WTC11 (cell line): ENCODE measurements around the gene TCF12. TPM values are rescaled to one million over a fixed set of nuclear protein-coding genes. Genes with fewer than 3 reads are reported as not detected.

Source experiments
- ATAC-seq: fragments of 200-7000 bp; cut with Tn5 transposase; 2 replicates; pipeline ENCODE4 v1.10.0; 2021; ENCODE audit warnings: mild to moderate bottlenecking, moderate library complexity
- CTCF ChIA-PET: fragments of 300-600 bp; sonication (Branson Sonifier 250); formaldehyde crosslinking; loops from one replicate; lab custom pipeline; 2021; ENCODE audit warnings: antibody characterized with exemption; lab: Charles Lee
- POLR2A ChIA-PET: fragments of 350-600 bp; sonication (Branson Sonifier 250); formaldehyde crosslinking; loops from one replicate; lab custom pipeline; 2021; ENCODE audit warnings: antibody characterized with exemption; lab: Charles Lee
- DNase-seq: peaks from one replicate; pipeline ENCODE4 v3.0.0; 2021; ENCODE audit warnings: low spot score
- H3K27ac Mint-ChIP-seq: 2 replicates; pipeline ENCODE4 v1.8.0; 2021; ENCODE audit warnings: mixed read lengths
- H3K27me3 Mint-ChIP-seq: 2 replicates; pipeline ENCODE4 v1.8.0; 2021; ENCODE audit warnings: low read depth, mild to moderate bottlenecking, moderate library complexity, mixed read lengths
- H3K36me3 Mint-ChIP-seq: 2 replicates; pipeline ENCODE4 v1.8.0; 2021; ENCODE audit warnings: mixed read lengths
- H3K4me1 Mint-ChIP-seq: 2 replicates; pipeline ENCODE4 v1.8.0; 2022; ENCODE audit warnings: mixed read lengths
- H3K4me3 Mint-ChIP-seq: 2 replicates; pipeline ENCODE4 v1.8.0; 2021; ENCODE audit warnings: mild to moderate bottlenecking, moderate library complexity, mixed read lengths
- H3K9me3 Mint-ChIP-seq: 2 replicates; pipeline ENCODE4 v1.8.0; 2021; ENCODE audit warnings: mixed read lengths
- ATF1 ChIP-seq: sonication (generic); formaldehyde crosslinking; IDR thresholded peaks from 2 replicates; pipeline ENCODE4 v1.8.1; 2023; ENCODE audit warnings: mild to moderate bottlenecking, moderate library complexity, missing genetic modification reagents
- ELF4 ChIP-seq: sonication (generic); formaldehyde crosslinking; IDR thresholded peaks from 2 replicates; pipeline ENCODE4 v1.8.1; 2022; ENCODE audit warnings: low read depth, mild to moderate bottlenecking, moderate library complexity, missing genetic modification reagents
- EMX1 ChIP-seq: fragments of 250-450 bp; sonication (Bioruptor Pico); IDR thresholded peaks from 2 replicates; pipeline ENCODE4 v1.8.0; 2021; ENCODE audit warnings: mild to moderate bottlenecking
- ETV6 ChIP-seq: sonication (generic); formaldehyde crosslinking; IDR thresholded peaks from 2 replicates; pipeline ENCODE4 v1.8.1; 2022; ENCODE audit warnings: mild to moderate bottlenecking, missing genetic modification reagents
- FOXJ3 ChIP-seq: sonication (generic); formaldehyde crosslinking; IDR thresholded peaks from 2 replicates; pipeline ENCODE4 v1.9.0; 2021; ENCODE audit warnings: missing genetic modification reagents, mild to moderate bottlenecking, borderline replicate concordance
- FOXP4 ChIP-seq: sonication (generic); formaldehyde crosslinking; IDR thresholded peaks from 2 replicates; pipeline ENCODE4 v1.8.0; 2022; ENCODE audit warnings: mild to moderate bottlenecking, missing genetic modification reagents
- GTF2I ChIP-seq: fragments of 250-450 bp; sonication (Bioruptor Pico); conservative IDR thresholded peaks from 2 replicates; pipeline ENCODE4 v1.4.0; 2021; ENCODE audit warnings: mild to moderate bottlenecking
- KAT7 ChIP-seq: sonication (generic); formaldehyde crosslinking; IDR thresholded peaks from 2 replicates; pipeline ENCODE4 v1.8.1; 2023; ENCODE audit warnings: missing genetic modification reagents, mild to moderate bottlenecking, borderline replicate concordance
- NR2C2 ChIP-seq: sonication (generic); formaldehyde crosslinking; IDR thresholded peaks from 2 replicates; pipeline ENCODE4 v1.8.0; 2022; ENCODE audit warnings: mild to moderate bottlenecking, missing genetic modification reagents
- RORB ChIP-seq: fragments of 250-450 bp; sonication (Bioruptor Pico); IDR thresholded peaks from 2 replicates; pipeline ENCODE4 v1.9.0; 2021; ENCODE audit warnings: mild to moderate bottlenecking
- TCF7 ChIP-seq: sonication (generic); formaldehyde crosslinking; IDR thresholded peaks from 2 replicates; pipeline ENCODE4 v1.8.0; 2022; ENCODE audit warnings: mild to moderate bottlenecking, low read depth, missing genetic modification reagents, moderate library complexity
- TEAD4 ChIP-seq: sonication (generic); formaldehyde crosslinking; IDR thresholded peaks from 2 replicates; pipeline ENCODE4 v1.8.0; 2022; ENCODE audit warnings: mild to moderate bottlenecking, missing genetic modification reagents
- ZBTB21 ChIP-seq: sonication (generic); formaldehyde crosslinking; IDR thresholded peaks from 2 replicates; pipeline ENCODE4 v1.8.1; 2023; ENCODE audit warnings: mild to moderate bottlenecking, missing genetic modification reagents, borderline replicate concordance
- ZNF138 ChIP-seq: sonication (generic); formaldehyde crosslinking; conservative IDR thresholded peaks from 2 replicates; pipeline ENCODE4 v1.8.1; 2022; ENCODE audit warnings: mild to moderate bottlenecking, moderate library complexity, missing genetic modification reagents
- ZNF263 ChIP-seq: sonication (generic); formaldehyde crosslinking; IDR thresholded peaks from 2 replicates; pipeline ENCODE4 v1.8.1; 2022; ENCODE audit warnings: low read depth, mild to moderate bottlenecking, moderate library complexity, missing genetic modification reagents
- ZNF317 ChIP-seq: sonication (generic); formaldehyde crosslinking; IDR thresholded peaks from 2 replicates; pipeline ENCODE4 v1.8.1; 2023; ENCODE audit warnings: low read depth, mild to moderate bottlenecking, moderate library complexity, missing genetic modification reagents, borderline replicate concordance
- ZNF416 ChIP-seq: fragments of 250-450 bp; sonication (Bioruptor Pico); IDR thresholded peaks from 2 replicates; pipeline ENCODE4 v1.9.0; 2021; ENCODE audit warnings: mild to moderate bottlenecking, inconsistent platforms
- total RNA-seq: library from RNA; stranded (reverse); gene quantifications from 3 replicates; pipeline ENCODE4 v1.2.3, GENCODE V29; 2021
- TF ChIP-seq, protein P1 (sequence below): fragments of 250-450 bp; sonication (Bioruptor Pico); IDR thresholded peaks from 2 replicates; pipeline ENCODE4 v1.9.0; 2021; ENCODE audit warnings: mild to moderate bottlenecking
- TF ChIP-seq, protein P2 (sequence below): sonication (generic); formaldehyde crosslinking; IDR thresholded peaks from 2 replicates; pipeline ENCODE4 v1.8.1; 2022; ENCODE audit warnings: missing genetic modification reagents, borderline replicate concordance
- TF ChIP-seq, protein P3 (sequence below): fragments of 250-450 bp; sonication (Bioruptor Pico); IDR thresholded peaks from 2 replicates; pipeline ENCODE4 v1.9.0; 2021; ENCODE audit warnings: mild to moderate bottlenecking
- TF ChIP-seq, protein P4 (sequence below): sonication (generic); formaldehyde crosslinking; IDR thresholded peaks from 2 replicates; pipeline ENCODE4 v1.8.0; 2022; ENCODE audit warnings: mild to moderate bottlenecking, missing genetic modification reagents
- TF ChIP-seq, protein P5 (sequence below): sonication (generic); formaldehyde crosslinking; IDR thresholded peaks from 2 replicates; pipeline ENCODE4 v1.8.1; 2023; ENCODE audit warnings: mild to moderate bottlenecking, missing genetic modification reagents

Gene TCF12
- total RNA-seq, 1 experiment from 2014 or later = 73.2 TPM

DNA sequence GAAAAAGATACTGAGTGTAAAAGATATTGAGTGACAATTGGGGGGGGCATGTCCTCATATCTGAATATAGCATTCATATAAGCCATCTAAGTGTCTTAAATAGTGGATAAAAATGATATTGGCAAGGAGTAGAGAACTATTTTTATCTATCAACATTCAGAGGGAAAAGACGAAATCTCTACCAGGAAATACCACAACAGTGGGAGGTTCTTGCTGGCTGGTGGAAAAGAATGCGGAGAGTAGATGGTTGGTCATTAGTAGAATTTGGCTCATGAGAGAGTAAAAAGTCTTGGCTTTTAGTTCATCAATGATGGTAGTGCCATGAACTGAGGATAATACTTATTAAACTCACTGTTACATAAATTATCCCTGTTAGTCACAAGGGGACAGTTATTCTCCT is 4.8 kb upstream of the TCF12 start (continued):
- no peak for TF ChIP-seq ZNF263
- TF ChIP-seq ZNF138 = no peak

GRCh38 chr15:56915888-56916287 is 2.6 kb upstream of the TCF12 start:
- H3K36me3 Mint-ChIP-seq = peaks cover 18% of the 10 kb centered on the region
- CTCF ChIA-PET = no interaction called here
- no peak for ATAC-seq
- DNase-seq = no peak
- peaks cover 17% of the 10 kb centered on the region for H3K27me3 Mint-ChIP-seq
- TF ChIP-seq EMX1 (CRISPR knock-in tag) = no peak
- TF ChIP-seq ETV6 (CRISPR knock-in tag) = no peak
- TF ChIP-seq, protein P1, sequence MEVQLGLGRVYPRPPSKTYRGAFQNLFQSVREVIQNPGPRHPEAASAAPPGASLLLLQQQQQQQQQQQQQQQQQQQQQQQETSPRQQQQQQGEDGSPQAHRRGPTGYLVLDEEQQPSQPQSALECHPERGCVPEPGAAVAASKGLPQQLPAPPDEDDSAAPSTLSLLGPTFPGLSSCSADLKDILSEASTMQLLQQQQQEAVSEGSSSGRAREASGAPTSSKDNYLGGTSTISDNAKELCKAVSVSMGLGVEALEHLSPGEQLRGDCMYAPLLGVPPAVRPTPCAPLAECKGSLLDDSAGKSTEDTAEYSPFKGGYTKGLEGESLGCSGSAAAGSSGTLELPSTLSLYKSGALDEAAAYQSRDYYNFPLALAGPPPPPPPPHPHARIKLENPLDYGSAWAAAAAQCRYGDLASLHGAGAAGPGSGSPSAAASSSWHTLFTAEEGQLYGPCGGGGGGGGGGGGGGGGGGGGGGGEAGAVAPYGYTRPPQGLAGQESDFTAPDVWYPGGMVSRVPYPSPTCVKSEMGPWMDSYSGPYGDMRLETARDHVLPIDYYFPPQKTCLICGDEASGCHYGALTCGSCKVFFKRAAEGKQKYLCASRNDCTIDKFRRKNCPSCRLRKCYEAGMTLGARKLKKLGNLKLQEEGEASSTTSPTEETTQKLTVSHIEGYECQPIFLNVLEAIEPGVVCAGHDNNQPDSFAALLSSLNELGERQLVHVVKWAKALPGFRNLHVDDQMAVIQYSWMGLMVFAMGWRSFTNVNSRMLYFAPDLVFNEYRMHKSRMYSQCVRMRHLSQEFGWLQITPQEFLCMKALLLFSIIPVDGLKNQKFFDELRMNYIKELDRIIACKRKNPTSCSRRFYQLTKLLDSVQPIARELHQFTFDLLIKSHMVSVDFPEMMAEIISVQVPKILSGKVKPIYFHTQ (CRISPR knock-in tag) = no peak
- no peak for TF ChIP-seq ZBTB21 (CRISPR knock-in tag)
- TF ChIP-seq, protein P2, sequence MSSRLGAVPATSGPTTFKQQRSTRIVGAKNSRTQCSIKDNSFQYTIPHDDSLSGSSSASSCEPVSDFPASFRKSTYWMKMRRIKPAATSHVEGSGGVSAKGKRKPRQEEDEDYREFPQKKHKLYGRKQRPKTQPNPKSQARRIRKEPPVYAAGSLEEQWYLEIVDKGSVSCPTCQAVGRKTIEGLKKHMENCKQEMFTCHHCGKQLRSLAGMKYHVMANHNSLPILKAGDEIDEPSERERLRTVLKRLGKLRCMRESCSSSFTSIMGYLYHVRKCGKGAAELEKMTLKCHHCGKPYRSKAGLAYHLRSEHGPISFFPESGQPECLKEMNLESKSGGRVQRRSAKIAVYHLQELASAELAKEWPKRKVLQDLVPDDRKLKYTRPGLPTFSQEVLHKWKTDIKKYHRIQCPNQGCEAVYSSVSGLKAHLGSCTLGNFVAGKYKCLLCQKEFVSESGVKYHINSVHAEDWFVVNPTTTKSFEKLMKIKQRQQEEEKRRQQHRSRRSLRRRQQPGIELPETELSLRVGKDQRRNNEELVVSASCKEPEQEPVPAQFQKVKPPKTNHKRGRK = no peak
- TF ChIP-seq, protein P3, sequence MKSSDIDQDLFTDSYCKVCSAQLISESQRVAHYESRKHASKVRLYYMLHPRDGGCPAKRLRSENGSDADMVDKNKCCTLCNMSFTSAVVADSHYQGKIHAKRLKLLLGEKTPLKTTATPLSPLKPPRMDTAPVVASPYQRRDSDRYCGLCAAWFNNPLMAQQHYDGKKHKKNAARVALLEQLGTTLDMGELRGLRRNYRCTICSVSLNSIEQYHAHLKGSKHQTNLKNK (CRISPR knock-in tag) = no peak
- TF ChIP-seq, protein P4, sequence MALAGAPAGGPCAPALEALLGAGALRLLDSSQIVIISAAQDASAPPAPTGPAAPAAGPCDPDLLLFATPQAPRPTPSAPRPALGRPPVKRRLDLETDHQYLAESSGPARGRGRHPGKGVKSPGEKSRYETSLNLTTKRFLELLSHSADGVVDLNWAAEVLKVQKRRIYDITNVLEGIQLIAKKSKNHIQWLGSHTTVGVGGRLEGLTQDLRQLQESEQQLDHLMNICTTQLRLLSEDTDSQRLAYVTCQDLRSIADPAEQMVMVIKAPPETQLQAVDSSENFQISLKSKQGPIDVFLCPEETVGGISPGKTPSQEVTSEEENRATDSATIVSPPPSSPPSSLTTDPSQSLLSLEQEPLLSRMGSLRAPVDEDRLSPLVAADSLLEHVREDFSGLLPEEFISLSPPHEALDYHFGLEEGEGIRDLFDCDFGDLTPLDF (CRISPR knock-in tag) = no peak
- no peak for TF ChIP-seq TEAD4 (CRISPR knock-in tag)
- TF ChIP-seq, protein P5, sequence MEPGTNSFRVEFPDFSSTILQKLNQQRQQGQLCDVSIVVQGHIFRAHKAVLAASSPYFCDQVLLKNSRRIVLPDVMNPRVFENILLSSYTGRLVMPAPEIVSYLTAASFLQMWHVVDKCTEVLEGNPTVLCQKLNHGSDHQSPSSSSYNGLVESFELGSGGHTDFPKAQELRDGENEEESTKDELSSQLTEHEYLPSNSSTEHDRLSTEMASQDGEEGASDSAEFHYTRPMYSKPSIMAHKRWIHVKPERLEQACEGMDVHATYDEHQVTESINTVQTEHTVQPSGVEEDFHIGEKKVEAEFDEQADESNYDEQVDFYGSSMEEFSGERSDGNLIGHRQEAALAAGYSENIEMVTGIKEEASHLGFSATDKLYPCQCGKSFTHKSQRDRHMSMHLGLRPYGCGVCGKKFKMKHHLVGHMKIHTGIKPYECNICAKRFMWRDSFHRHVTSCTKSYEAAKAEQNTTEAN (CRISPR knock-in tag) = no peak
- no peak for TF ChIP-seq RORB (CRISPR knock-in tag)
- no peak for TF ChIP-seq ZNF317
- no peak for TF ChIP-seq ZNF416 (CRISPR knock-in tag)
- TF ChIP-seq ELF4 = no peak
- no peak for TF ChIP-seq KAT7 (CRISPR knock-in tag)
- no peak for TF ChIP-seq FOXJ3 (CRISPR knock-in tag)
- POLR2A ChIA-PET = no interaction called here
- peaks cover 14% of the 10 kb centered on the region for H3K9me3 Mint-ChIP-seq
- no peak overlapping the region for H3K27ac Mint-ChIP-seq
- H3K4me3 Mint-ChIP-seq = no peak overlapping the region
- H3K4me1 Mint-ChIP-seq = peaks cover 37% of the 10 kb centered on the region

DNA sequence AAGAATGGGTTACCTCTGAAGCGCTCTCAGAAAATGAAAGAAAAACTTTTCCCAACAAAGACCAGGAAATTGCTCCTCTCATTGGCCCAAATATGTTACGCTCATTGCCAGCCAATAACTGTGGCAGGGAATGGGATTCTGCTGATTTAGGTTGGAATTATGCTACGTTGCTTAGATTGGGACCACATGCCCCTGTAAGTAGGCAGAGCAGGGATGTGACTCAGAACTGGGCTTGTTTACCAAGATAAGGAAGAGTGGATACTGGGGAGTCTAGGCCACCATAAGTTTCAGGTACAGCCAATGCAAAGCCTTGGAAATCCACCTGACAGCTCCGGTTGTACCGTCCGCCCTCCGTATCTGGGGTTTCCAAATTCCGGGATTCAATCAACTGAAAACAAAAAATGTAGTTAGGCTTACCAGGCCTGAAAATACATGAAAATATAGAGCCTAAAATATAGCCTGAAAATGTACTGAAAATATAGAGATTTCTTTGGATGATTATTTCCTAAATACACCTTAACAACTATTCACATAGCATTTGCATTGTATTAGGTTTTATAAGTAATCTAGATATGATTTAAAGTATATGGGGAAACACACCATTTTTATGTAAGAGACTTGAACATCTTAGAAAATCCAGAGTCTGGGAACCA is 1.5 kb upstream of the TCF12 start:
- peaks cover 34% of the 10 kb centered on the region for H3K4me1 Mint-ChIP-seq
- CTCF ChIA-PET = no interaction called here
- H3K27ac Mint-ChIP-seq = no peak overlapping the region
- TF ChIP-seq EMX1 (CRISPR knock-in tag) (no peak), TCF7 (CRISPR knock-in tag) (no peak), GTF2I (CRISPR knock-in tag) (no peak), ZNF263 (no peak), FOXP4 (CRISPR knock-in tag) (no peak), ATF1 (no peak), NR2C2 (CRISPR knock-in tag) (no peak), ZNF317 (no peak)
- TF ChIP-seq, protein P2 = no peak
- TF ChIP-seq, protein P3 (CRISPR knock-in tag) = no peak

More for the DNA sequence above, 1.5 kb upstream of the TCF12 start:
- peaks cover 14% of the 10 kb centered on the region for H3K9me3 Mint-ChIP-seq
- DNase-seq (no peak), ATAC-seq (no peak)
- peak overlapping the region; percentile 75 for H3K4me3 Mint-ChIP-seq
- POLR2A ChIA-PET = no interaction called here
- H3K36me3 Mint-ChIP-seq = peaks cover 18% of the 10 kb centered on the region
- H3K27me3 Mint-ChIP-seq = peaks cover 17% of the 10 kb centered on the region
